ENCODE data around the gene OR9A2. TPM values are rescaled to one million over a fixed set of nuclear protein-coding genes. Genes with fewer than 3 reads are reported as not detected.

Gene OR9A2
- polyA plus RNA-seq, 3 donors, result not detected

Other genes starting within 250 kb of the OR9A2 start
- 10 to 100 TPM; 21.3 to 27.8 (median 24.5) TPM for gene EPHB6, start 172.1 kb downstream of the OR9A2 start, polyA plus RNA-seq (ENCODE audit: insufficient read length in 3 of 3)
- 10 to 100 TPM; 11.2 to 16.9 (median 14.1) TPM for gene TRPV6, start 141.4 kb downstream of the OR9A2 start, polyA plus RNA-seq (ENCODE audit: insufficient read length in 3 of 3)
- gene TRPV5, start 93.4 kb downstream of the OR9A2 start, polyA plus RNA-seq (ENCODE audit: insufficient read length in 3 of 3), result 1 to 10 TPM in 2 of 3 donors, under 1 TPM in 1; 0.56 to 1.7 (median 1.6) TPM
- 1 to 10 TPM in 1 of 3 donors, under 1 TPM in 2; 0.40 to 1.0 (median 0.61) TPM for gene LLCFC1, start 87.6 kb downstream of the OR9A2 start, polyA plus RNA-seq (ENCODE audit: insufficient read length in 3 of 3)
- gene KEL, start 64.8 kb downstream of the OR9A2 start, polyA plus RNA-seq (ENCODE audit: insufficient read length in 3 of 3), result 1 to 10 TPM; 1.6 to 4.8 (median 3.7) TPM
- not detected for gene OR6V1, start 25.2 kb upstream of the OR9A2 start, polyA plus RNA-seq (ENCODE audit: insufficient read length in 3 of 3)
- not detected for gene PIP, start 104.9 kb upstream of the OR9A2 start, polyA plus RNA-seq (ENCODE audit: insufficient read length in 3 of 3)
- not detected for gene TAS2R39, start 156.3 kb upstream of the OR9A2 start, polyA plus RNA-seq (ENCODE audit: insufficient read length in 3 of 3)
- gene TAS2R40, start 194.9 kb upstream of the OR9A2 start, polyA plus RNA-seq (ENCODE audit: insufficient read length in 3 of 3), result not detected
- gene GSTK1, start 236.3 kb upstream of the OR9A2 start, polyA plus RNA-seq (ENCODE audit: insufficient read length in 3 of 3), result 100 to 1,000 TPM; 200 to 232 (median 224) TPM